C1 segment of cervical spinal cord (tissue), 14 donors: ENCODE measurements around the gene SHC2.
"Not testable (repeated sequence)": the region's sequence is repeated elsewhere in the genome, so short reads cannot be mapped to it uniquely, and the experiment has no call there.

Experiments
- DNase-seq, 14 donors: peaks; one replicate each; lab custom pipeline; 2025; lab: John Stamatoyannopoulos, UW

Gene SHC2

DNA sequence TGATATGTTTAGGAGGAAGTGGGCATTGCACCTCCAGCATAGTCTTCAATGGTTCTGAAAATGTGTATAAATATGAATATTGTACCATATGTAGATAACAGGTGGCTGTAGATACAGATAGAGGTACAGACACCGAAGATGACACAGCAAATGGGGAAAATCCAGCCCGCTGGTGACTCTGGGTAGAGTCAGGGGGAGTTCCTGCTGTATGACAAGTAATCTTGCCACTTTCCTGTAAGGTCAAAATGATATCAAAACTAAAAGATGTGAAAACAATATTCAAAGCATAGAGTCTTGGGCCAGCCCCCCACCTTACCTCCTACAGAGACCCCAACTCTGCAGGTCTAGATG lies 69.7 kb downstream of the SHC2 start:
- no peak for DNase-seq

- DNase-seq, result no peak
Observed at GRCh38 chr19:390386-391206, 70.2 kb downstream of the SHC2 start.

GRCh38 chr19:389935-390289 lies 70.9 kb downstream of the SHC2 start:
- no peak for DNase-seq

- DNase-seq, result no peak
Observed at GRCh38 chr19:389255-389934, 71.4 kb downstream of the SHC2 start.

DNA sequence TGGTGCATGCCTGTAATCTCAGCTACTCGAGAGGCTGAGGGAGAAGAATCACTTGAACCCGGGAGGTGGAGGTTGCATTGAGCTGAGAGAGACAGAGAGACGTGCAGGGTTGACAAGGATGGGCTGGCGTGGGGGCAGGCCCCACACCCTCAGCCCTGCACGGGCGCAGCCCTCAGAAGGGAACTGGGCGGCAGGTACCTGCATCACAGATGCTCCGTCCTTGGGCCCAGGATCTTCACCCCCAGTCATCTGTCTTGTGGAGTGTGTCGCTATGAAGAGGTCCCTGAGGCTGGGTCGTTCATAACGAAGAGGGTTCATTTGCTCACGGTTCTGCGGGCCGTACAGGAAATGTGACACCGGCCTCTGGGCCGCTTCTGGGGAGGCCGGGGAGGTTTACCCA lies 72.1 kb downstream of the SHC2 start:
- no peak for DNase-seq

- no peak for DNase-seq
Observed at GRCh38 chr19:387777-388176, 73.1 kb downstream of the SHC2 start.

DNA sequence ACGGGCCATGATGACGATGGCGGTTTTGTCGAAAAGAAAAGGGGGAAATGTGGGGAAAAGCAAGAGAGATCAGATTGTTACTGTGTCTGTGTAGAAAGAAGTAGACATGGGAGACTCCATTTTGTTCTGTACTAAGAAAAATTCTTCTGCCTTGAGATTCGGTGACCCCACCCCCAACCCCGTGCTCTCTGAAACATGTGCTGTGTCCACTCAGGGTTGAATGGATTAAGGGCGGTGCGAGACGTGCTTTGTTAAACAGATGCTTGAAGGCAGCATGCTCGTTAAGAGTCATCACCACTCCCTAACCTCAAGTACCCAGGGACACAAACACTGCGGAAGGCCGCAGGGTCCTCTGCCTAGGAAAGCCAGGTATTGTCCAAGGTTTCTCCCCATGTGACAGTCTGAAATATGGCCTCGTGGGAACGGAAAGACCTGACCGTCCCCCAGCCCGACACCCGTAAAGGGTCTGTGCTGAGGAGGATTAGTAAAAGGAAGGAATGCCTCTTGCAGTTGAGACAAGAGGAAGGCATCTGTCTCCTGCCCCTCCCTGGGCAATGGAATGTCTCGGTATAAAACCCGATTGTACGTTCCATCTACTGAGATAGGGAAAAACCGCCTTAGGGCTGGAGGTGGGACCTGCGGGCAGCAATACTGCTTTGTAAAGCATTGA lies 74.1 kb downstream of the SHC2 start:
- not testable (repeated sequence) for DNase-seq

GRCh38 chr19:386189-386588 lies 74.6 kb downstream of the SHC2 start:
- DNase-seq, result not testable (repeated sequence)

- DNase-seq, result no peak
Observed at GRCh38 chr19:384799-385169, 76.0 kb downstream of the SHC2 start.

GRCh38 chr19:383922-384798 lies 76.7 kb downstream of the SHC2 start:
- DNase-seq, result peak in 3 of 14 donors; percentile 14 to 33 (median 17)

DNA sequence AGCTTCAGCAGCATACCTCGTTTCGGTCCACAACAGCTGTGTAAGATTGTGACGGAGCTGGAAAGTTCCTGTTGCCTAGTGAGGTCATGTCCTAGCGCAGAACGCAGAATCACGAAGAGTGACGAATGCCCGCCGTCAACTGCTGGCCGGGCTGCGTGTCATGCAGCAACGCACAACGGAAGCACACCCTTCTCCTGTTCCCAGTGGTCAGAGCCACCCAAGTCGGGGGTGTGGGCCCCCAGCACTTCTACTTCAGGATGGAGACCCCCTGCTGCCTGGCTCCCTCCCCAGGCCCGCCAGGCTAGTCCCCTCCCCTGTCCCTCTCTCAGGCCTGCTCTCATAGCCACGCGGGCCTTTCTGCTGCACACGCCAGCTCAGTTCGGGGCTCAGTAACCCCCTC lies 77.8 kb downstream of the SHC2 start:
- DNase-seq, result no peak

- DNase-seq, result not testable (repeated sequence)
Observed at GRCh38 chr19:382578-382977, 78.3 kb downstream of the SHC2 start.

DNA sequence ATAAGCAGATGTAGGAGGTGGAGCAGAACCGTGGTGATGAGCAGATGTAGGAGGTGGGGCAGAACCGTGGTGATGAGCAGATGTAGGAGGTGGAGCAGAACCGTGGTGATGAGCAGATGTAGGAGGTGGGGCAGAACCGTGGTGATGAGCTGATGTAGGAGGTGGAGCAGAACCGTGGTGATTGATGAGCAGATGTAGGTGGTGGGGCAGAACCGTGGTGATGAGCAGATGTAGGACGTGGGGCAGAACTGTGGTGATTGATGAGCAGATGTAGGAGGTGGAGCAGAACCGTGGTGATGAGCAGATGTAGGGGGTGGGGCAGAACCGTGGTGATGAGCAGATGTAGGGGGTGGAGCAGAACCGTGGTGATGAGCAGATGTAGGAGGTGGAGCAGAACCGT lies 78.9 kb downstream of the SHC2 start:
- DNase-seq, result not testable (repeated sequence)

- not testable (repeated sequence) for DNase-seq
Observed at GRCh38 chr19:380618-381219, 80.1 kb downstream of the SHC2 start.

DNA sequence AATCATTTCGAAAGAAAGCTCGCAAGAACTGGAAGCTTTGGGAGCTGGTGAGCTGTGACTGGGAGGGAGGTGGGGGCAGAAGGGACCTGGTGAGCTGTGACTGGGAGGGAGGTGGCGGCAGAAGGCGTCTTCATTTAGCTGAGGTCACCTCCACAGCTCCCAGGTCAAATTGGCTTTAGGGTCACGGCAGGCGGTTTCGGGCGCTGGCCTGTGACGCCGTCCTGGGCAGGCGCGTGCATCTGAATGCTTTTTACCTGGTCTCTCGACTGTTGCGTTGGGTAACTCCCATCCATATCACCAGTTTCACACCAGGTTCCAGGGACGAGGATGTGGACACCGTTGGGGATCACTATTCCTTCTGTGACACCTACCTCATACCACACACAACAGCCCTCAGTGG lies 81.0 kb downstream of the SHC2 start:
- no peak for DNase-seq

DNA sequence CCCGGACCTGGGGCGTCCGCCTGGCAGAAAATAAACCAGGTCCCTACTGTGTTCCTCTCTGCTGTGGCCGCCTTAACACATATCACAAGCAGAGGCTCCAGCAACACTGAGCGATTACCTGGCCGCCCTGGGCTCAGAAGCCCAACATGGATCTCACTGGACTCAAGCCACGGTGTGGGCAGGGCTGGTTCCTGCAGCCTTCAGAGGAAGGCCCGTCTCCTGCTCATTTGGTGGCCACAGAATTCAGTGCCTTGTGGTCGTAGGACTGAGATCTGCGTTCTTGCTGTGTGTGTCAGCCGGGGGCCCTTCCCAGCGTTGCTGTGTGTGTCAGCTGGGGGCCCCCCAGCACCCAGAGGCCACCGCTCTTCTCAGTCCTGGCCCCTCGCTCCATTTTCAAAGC lies 82.1 kb downstream of the SHC2 start:
- no peak for DNase-seq

- no peak for DNase-seq
Observed at GRCh38 chr19:377801-378581, 82.8 kb downstream of the SHC2 start.

DNA sequence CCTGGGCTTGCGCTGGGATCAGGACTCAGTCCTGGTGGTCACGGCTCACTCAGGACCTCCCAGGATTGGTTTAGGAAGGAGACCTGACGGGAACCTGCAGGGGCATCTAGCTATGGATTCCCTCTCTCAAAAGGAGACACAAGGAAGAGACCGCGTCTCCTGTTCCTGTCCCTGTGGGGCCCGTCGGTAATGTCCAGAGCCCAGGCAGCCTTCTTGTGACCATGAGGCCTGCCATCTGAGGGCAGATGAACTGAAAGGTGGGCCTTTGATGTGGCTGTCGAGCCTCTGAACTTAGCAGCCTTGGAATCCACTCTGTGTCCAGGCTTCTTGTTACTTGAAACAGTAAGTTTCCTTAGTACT lies 84.7 kb downstream of the SHC2 start:
- DNase-seq, result no peak

DNA sequence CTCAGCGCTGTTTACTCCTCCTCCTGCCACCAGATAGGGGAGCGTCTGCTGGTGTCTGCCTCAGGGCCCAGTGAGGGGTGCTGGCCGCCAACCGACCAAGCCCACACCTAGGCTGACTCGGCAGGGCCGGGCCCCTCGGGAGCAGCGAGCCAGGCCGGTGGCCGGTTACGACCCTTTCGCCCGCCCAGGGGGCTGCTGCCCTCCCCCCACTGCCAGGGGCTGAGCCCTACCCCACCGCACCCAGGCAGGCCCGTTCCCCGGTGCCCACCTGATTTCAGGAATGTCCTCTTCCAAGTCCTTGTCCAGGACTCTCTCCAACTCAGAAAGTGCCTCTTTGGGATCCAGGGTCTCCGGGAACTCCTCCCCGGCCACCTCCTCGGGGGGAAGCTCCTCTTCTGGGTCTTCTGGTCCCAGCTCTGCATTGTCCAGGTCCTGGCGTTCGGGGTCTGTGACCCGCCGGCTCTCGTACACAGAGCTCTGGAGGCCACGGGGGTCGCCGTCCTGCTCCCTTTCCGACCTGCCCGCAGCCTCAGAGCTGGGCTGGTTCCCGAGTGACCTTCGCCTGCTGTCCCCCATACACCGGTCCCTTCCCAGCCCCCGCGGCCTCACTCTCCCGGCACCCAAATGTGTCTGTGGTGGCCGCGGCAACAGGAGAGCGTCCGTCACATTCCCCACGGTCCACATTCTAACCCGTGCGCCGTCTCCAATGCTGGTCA lies 85.3 kb downstream of the SHC2 start:
- no peak for DNase-seq

GRCh38 chr19:374886-375235 lies 86.0 kb downstream of the SHC2 start:
- DNase-seq, result no peak
